ENCODE results near the gene TACC3. TPM values are rescaled to one million over a fixed set of nuclear protein-coding genes. Genes with fewer than 3 reads are reported as not detected.

Gene TACC3
- total RNA-seq, 2 experiments from 2014 or later: 301 to 305 TPM

- ChIA-PET CTCF (interaction anchor here (1.4 kb wide), 1 partner anchor 21 kb away, joined by 3 read pairs; no protein-coding TSS in a partner anchor), POLR2A (no interaction called here)
- no peak overlapping the region for H3K27ac Mint-ChIP-seq
- no peaks in the 10 kb centered on the region for H3K36me3 Mint-ChIP-seq (ENCODE audit: low read depth)
- no peaks in the 10 kb centered on the region for H3K9me3 Mint-ChIP-seq
- H3K4me3 Mint-ChIP-seq: no peak overlapping the region
- H3K27me3 Mint-ChIP-seq: no peaks in the 10 kb centered on the region
- DNase-seq: no peak
- peaks cover 3% of the 10 kb centered on the region for H3K4me1 Mint-ChIP-seq
Observed at GRCh38 chr4:1753697-1754311, 32.5 kb downstream of the TACC3 start.

DNA sequence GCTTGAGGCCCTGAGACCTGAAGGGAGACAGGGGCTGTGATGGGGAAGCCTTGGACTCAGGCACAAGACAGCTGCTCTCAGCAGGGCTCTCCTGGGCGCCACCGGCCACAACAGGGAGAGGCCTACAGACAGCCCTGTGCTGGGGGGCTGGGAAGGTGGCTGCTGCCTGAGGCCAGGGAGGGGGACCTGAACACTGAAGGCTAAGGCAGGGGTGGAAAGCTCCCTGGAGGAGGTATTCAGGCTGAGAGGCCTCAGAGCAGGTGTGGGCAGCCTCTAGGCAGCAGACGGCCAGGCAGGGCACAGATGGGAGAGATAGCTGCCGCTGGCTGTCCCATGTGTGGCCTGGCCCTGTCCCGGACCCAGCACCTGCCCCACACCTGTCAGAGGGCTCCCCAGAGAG, 33.0 kb downstream of the TACC3 start:
- ChIA-PET CTCF (interaction anchor here (1.4 to 1.5 kb wide), 2 partner anchors 20 to 34 kb away, joined by 3 read pairs; no protein-coding TSS in a partner anchor), POLR2A (no interaction called here)
- Mint-ChIP-seq H3K9me3 (no peaks in the 10 kb centered on the region), H3K36me3 (ENCODE audit: low read depth) (no peaks in the 10 kb centered on the region), H3K27me3 (no peaks in the 10 kb centered on the region), H3K4me1 (peaks cover 3% of the 10 kb centered on the region), H3K27ac (no peak overlapping the region), H3K4me3 (no peak overlapping the region)
- no peak for DNase-seq

GRCh38 chr4:1755297-1755696, 34.0 kb downstream of the TACC3 start:
- H3K4me3 Mint-ChIP-seq: no peak overlapping the region
- no peaks in the 10 kb centered on the region for H3K27me3 Mint-ChIP-seq
- DNase-seq: no peak
- H3K36me3 Mint-ChIP-seq (ENCODE audit: low read depth): no peaks in the 10 kb centered on the region
- no peak overlapping the region for H3K27ac Mint-ChIP-seq
- ChIA-PET CTCF (interaction anchor here (0.6 to 1.5 kb wide), 3 partner anchors 19 to 58 kb away, joined by 3 read pairs; no protein-coding TSS in a partner anchor), POLR2A (interaction anchor here (0.6 kb wide), 1 partner anchor 29 kb away, joined by 3 read pairs; no protein-coding TSS in a partner anchor)
- peaks cover 3% of the 10 kb centered on the region for H3K4me1 Mint-ChIP-seq
- H3K9me3 Mint-ChIP-seq: no peaks in the 10 kb centered on the region

- no peaks in the 10 kb centered on the region for H3K36me3 Mint-ChIP-seq (ENCODE audit: low read depth)
- CTCF ChIA-PET: interaction anchor here (0.8 kb wide), 1 partner anchor 66 kb away, joined by 3 read pairs; no protein-coding TSS in a partner anchor
- POLR2A ChIA-PET: no interaction called here
Observed at GRCh38 chr4:1756079-1756478, 34.8 kb downstream of the TACC3 start.

DNA sequence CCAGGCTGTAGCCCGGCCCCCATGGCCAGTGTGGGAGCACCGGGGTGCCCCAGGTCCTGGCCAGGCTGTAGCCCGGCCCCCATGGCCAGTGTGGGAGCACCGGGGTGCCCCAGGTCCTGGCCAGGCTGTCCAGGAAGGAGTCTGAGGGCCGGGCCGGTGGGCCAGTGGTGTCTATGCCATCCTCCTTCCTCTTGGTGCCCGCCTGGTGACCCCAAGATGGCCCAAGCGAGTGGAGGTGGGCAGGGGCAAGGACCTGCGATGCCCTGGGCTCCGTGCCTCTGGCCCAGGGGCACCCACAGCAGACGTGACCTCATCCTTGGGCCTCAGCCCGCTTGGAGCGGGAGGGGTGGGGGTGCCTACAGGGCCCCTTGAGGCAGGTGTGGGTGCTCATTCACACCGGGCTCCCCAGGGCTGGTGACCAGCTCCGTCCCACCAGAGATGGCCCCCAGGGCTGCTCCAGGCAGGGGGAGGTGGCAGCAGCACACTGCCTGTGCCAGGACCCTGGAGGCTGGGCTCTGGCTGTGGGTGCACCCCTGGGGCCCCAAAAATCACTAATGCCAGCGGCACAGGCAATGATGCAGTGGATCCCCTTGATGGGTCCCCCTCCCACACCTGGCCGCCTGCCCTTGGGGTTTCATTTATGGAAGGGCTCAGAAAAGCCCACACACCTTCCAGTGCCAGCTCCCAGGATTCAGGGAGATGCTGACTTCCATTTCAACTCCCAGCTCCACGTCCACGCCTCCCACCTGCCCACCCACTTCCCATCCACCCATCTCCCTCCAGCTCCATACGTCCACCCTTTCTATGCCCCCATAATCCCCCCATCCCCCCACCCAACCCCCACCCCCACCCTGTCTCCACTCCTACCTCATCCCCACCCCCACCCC, 35.8 kb downstream of the TACC3 start:
- no peak overlapping the region for H3K27ac Mint-ChIP-seq
- peaks cover 3% of the 10 kb centered on the region for H3K4me1 Mint-ChIP-seq
- CTCF ChIA-PET: interaction anchor here (0.6 to 1.4 kb wide), 2 partner anchors 42 to 150 kb away, joined by 3 read pairs; no protein-coding TSS in a partner anchor
- no peak for DNase-seq
- no peaks in the 10 kb centered on the region for H3K36me3 Mint-ChIP-seq (ENCODE audit: low read depth)
- no peak overlapping the region for H3K4me3 Mint-ChIP-seq
- POLR2A ChIA-PET: no interaction called here
- H3K27me3 Mint-ChIP-seq: peaks cover 1% of the 10 kb centered on the region
- no peaks in the 10 kb centered on the region for H3K9me3 Mint-ChIP-seq

More at GRCh38 chr4:1756079-1756478, 34.8 kb downstream of the TACC3 start:
- H3K27me3 Mint-ChIP-seq: no peaks in the 10 kb centered on the region
- no peak for DNase-seq
- H3K4me3 Mint-ChIP-seq: no peak overlapping the region
- no peaks in the 10 kb centered on the region for H3K9me3 Mint-ChIP-seq
- H3K4me1 Mint-ChIP-seq: peaks cover 3% of the 10 kb centered on the region
- no peak overlapping the region for H3K27ac Mint-ChIP-seq

DNA sequence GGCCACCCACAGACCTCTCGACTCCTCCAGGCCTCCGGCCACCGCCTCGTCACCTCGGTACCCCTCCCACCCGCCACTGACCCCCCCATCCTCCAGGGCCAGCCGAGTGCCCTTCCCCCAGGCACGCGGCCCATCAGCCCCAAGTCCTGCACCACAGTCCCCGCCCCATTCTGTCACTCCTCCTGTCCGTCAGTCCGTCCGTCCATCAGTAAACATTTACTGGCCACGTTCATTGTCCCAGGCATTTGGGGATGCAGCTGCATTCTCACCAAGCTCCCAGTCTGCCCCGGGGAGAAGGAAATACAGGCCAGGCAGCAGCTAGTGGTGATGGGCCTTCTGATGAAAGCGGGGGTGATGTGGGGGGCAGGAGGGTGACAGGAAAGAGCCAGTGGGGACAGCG, 36.5 kb downstream of the TACC3 start:
- H3K4me1 Mint-ChIP-seq: peaks cover 3% of the 10 kb centered on the region
- H3K36me3 Mint-ChIP-seq (ENCODE audit: low read depth): no peaks in the 10 kb centered on the region
- no peak overlapping the region for H3K4me3 Mint-ChIP-seq
- H3K9me3 Mint-ChIP-seq: no peaks in the 10 kb centered on the region
- H3K27me3 Mint-ChIP-seq: peaks cover 5% of the 10 kb centered on the region
- ChIA-PET POLR2A (no interaction called here), CTCF (interaction anchor here (0.6 to 1.7 kb wide), 4 partner anchors 9 to 150 kb away, joined by 3 to 5 read pairs (median 3); no protein-coding TSS in a partner anchor)
- H3K27ac Mint-ChIP-seq: no peak overlapping the region
- DNase-seq: no peak

DNA sequence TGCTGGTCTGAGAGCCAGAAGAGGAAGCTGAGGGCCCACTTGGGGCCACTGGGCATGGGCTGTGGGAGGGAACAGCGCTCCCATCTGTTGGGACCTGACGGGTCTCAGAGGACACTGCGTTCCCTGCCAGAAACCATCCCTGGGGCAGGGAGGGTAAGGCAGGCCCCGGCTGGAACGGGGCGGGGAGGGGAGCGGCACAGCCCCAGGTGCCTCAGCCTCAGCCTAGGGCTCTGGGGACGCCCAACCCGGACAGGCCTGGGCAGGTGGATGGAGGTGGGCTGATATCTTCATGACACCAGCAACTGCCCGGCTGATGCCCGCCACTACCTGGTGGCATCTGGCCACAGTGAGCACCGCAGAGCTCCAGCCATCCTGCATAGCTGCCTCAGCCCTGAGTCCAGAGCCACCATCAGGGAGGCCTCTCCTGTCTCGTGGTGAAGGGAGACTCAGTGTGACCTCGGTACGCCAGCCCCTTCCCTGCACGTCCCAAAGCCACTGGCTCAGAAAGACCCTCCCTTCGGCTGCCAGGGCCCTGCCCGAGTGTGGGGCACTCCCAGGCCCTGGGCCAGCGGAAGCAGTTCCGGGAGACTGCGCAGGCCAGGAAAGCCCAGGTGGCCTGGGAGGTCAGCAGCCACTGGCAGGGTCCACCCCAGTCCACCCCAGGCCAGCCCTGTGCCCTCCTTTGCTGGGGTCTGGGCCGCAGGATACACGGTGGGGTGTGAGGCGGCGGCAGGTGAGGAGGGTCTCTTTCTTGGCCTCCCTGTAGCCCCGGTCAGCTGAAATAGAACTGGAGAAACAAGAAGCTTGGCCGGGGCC, 37.2 kb downstream of the TACC3 start:
- ChIA-PET POLR2A (no interaction called here), CTCF (interaction anchor here (0.9 to 1.7 kb wide), 3 partner anchors 10 to 149 kb away, joined by 3 to 5 read pairs (median 3); no protein-coding TSS in a partner anchor)
- Mint-ChIP-seq H3K27ac (no peak overlapping the region), H3K4me1 (no peaks in the 10 kb centered on the region), H3K4me3 (no peak overlapping the region), H3K36me3 (ENCODE audit: low read depth) (no peaks in the 10 kb centered on the region), H3K27me3 (peaks cover 5% of the 10 kb centered on the region), H3K9me3 (no peaks in the 10 kb centered on the region)
- no peak for DNase-seq

- DNase-seq: no peak
- Mint-ChIP-seq H3K4me3 (no peak overlapping the region), H3K9me3 (no peaks in the 10 kb centered on the region), H3K27ac (peak overlapping the region; percentile 0), H3K4me1 (no peaks in the 10 kb centered on the region), H3K36me3 (ENCODE audit: low read depth) (no peaks in the 10 kb centered on the region), H3K27me3 (peaks cover 11% of the 10 kb centered on the region)
- ChIA-PET CTCF (interaction anchor here (0.5 to 1.7 kb wide), 2 partner anchors 11 to 96 kb away, joined by 3 to 5 read pairs; no protein-coding TSS in a partner anchor), POLR2A (no interaction called here)
Observed at GRCh38 chr4:1759170-1759817, 38.0 kb downstream of the TACC3 start.

GRCh38 chr4:1759818-1760223, 38.5 kb downstream of the TACC3 start:
- DNase-seq: no peak
- H3K9me3 Mint-ChIP-seq: no peaks in the 10 kb centered on the region
- no peak overlapping the region for H3K4me3 Mint-ChIP-seq
- H3K36me3 Mint-ChIP-seq (ENCODE audit: low read depth): no peaks in the 10 kb centered on the region
- no peak overlapping the region for H3K27ac Mint-ChIP-seq
- ChIA-PET CTCF (interaction anchor here (0.5 to 1.7 kb wide), 2 partner anchors 11 to 95 kb away, joined by 3 to 5 read pairs; no protein-coding TSS in a partner anchor), POLR2A (no interaction called here)
- H3K27me3 Mint-ChIP-seq: peaks cover 12% of the 10 kb centered on the region
- no peaks in the 10 kb centered on the region for H3K4me1 Mint-ChIP-seq

DNA sequence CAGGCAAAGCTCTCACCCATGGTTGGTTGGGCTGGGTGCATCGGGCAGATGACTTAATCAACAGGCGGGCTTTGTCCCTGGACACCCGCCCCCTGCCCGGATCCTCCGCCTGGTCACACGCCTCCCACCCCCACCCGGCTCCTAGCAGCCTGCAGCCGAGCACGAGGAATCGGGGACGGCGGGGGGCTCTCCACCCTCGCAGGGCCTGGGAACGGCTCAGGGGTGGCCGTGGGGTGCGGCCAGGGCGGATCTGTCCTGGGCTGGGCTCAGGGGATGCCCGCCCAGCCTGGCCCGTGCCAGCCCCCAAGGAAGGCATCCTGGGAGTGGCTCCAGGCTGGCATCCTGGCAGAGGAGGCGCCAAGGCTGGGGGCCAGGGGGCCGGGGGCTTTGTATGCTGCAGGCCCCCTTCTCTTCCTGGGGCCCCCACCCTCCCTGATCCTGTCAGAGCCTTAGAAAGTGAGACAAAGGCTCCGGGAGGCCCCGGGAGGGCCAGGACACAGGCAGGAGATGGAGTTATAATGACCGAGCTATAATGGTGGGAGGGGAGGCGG, 39.3 kb downstream of the TACC3 start:
- Mint-ChIP-seq H3K27me3 (peaks cover 15% of the 10 kb centered on the region), H3K36me3 (ENCODE audit: low read depth) (no peaks in the 10 kb centered on the region), H3K4me1 (no peaks in the 10 kb centered on the region), H3K4me3 (no peak overlapping the region), H3K9me3 (no peaks in the 10 kb centered on the region), H3K27ac (no peak overlapping the region)
- ChIA-PET CTCF (no interaction called here), POLR2A (no interaction called here)
- no peak for DNase-seq

GRCh38 chr4:1761130-1761689, 39.9 kb downstream of the TACC3 start:
- H3K4me1 Mint-ChIP-seq: no peaks in the 10 kb centered on the region
- no peaks in the 10 kb centered on the region for H3K9me3 Mint-ChIP-seq
- no peak for DNase-seq
- H3K36me3 Mint-ChIP-seq (ENCODE audit: low read depth): no peaks in the 10 kb centered on the region
- ChIA-PET POLR2A (no interaction called here), CTCF (no interaction called here)
- H3K4me3 Mint-ChIP-seq: no peak overlapping the region
- H3K27ac Mint-ChIP-seq: no peak overlapping the region
- H3K27me3 Mint-ChIP-seq: peaks cover 16% of the 10 kb centered on the region
